NCI-H146 treated with DMSO at 0.1 percent for 48 hours (cell line): ENCODE results near the gene KATNB1.
"Not testable (repeated sequence)": the region's sequence is repeated elsewhere in the genome, so short reads cannot be mapped to it uniquely, and the experiment has no call there.

Experiments
- DNase-seq: peaks from one replicate; lab custom pipeline; 2025; ENCODE audit not compliant: unreplicated experiment; lab: John Stamatoyannopoulos, UW

KATNB1 gene

GRCh38 chr16:57742543-57742942 lies 7.0 kb downstream of the KATNB1 start:
- DNase-seq: peak; percentile 10

DNA sequence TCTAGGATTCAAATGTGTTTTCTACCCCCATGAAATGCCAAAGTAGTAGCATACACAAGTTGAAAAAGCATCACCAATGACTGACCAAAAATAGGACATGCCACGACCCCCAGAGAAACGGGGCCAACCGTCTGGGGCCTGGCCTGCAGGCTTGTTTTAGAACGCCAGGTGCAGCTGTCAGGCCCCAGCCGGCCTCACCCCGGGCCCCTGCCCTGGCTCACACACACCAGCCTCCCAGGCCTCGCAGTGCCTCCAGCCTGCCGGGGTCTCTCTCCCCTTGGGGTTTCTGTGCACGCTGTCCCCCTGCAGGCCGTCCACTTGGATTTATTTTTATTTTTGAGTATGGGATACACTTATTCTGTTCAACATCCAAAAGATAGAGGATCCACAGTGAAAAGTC lies 7.9 kb downstream of the KATNB1 start:
- DNase-seq: no peak

DNA sequence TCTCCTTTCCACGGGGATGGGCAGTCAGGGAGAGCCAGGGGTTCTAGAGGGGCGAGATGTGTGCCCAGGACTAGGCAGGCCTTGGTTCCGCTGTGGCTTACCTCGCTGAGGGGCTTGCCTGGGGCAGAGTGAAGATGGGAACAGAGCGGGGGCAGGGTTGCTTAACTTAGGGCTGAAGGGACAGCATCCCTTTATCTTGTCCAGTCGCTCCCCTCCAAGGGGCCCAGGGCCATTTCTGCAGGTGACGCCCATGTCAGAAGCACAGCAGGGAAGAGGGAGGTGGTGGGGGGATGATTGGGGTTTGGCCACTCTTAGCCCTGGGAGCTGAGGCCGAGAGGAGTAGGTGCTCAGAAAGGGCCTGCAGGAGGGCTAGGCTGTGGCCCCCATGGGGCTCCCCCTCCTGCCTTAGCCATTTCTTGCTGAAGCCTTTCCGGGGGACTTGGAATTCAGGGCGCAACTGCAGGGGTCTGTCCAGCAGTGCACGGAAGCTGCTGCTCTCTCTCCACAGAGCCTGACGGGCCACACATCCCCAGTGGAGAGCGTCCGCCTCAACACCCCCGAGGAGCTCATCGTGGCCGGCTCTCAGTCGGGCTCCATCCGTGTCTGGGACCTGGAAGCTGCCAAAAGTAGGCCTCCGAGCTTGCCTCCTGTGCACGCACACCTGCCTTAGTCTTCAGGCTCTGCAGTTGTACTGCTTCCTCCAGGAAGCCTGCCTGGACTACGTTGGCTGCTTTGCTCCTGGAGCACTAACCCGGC lies 8.5 kb downstream of the KATNB1 start:
- DNase-seq: no peak

- no peak for DNase-seq
These were observed 9.0 kb downstream of the KATNB1 start for GRCh38 chr16:57744642-57744903.

DNA sequence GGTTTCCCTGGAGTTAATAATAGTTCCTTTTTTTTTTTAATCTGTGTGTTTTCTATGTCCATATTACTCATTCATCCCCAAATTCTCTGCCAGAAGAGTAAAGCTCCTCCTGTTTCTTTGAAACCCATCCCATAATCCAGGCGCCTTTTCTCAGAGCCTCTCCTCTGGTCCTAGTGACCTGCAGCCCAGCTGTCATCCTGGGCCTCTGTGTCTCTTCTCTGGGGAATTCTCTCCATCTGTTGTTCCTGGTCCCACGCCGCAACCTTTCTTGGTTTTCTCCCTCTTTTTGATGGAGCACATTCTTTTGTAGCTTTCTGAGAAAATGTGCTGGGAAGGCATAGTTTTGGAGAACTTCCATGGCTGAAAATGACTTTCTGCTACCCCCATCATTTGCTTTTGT lies 10.2 kb downstream of the KATNB1 start:
- no peak for DNase-seq

- DNase-seq: not testable (repeated sequence)
These were observed 10.7 kb downstream of the KATNB1 start for GRCh38 chr16:57746316-57746715.

DNA sequence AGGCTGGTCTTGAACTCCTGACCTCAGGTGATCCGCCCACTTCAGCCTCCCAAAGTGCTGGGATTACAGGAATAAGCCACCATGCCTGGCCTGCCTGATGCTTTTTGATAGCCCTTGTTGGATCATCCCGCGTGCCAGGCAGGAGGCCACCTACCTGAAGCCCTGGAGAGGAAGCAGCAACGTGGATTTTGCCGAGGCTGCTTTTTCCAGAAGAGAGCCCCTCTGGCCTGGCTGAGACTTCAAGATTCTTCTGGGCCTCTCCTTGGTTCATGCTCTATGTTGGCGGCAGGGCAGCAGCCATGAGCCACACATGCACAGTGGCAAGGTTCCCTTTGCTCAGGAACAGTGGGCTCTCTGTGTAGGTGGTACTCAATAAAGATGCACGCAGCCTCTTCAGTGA lies 11.5 kb downstream of the KATNB1 start:
- no peak for DNase-seq

DNA sequence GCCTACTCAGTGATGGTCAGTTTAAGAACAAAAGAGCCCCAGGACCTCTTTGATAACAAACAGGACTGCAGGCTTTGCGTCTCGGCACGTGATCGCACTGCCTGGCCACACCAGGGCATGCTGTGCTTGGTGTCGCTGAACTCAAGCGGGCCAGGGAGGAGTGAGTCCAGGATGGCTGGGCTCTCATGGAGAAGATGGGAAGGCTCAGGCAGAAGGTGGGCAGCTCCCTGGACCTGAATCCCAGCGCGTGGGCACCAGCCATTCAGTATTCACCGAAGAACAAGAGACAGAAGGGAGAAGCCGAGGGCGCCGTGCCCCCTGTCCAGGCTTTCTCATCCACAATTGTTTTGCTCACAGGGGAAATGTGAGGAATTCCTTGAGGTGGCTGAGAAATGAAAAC lies 11.9 kb downstream of the KATNB1 start:
- DNase-seq: no peak

DNA sequence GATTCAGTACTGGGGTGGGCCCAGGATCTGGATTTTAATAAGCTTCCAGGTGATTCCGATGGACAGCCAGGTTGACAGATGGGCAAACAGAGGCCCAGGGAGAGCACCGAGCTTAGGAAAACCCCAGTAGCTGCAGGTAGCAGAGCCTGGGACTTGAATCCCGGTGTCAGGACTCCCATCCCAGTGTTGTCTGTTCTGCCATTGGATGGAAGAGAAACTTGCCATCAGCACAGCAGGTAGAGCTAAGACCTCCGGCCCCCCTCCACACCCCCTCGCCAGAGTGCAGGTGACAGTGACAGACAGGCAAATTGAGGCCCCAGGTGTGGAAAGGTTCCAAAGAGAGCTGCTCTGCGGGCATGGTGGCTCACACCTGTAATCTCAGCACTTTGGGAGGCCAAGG lies 12.4 kb downstream of the KATNB1 start:
- no peak for DNase-seq

- DNase-seq: no peak
These were observed 13.0 kb downstream of the KATNB1 start for GRCh38 chr16:57748596-57748995.

- DNase-seq: no peak
These were observed 13.6 kb downstream of the KATNB1 start for GRCh38 chr16:57749101-57749692.

- no peak for DNase-seq
These were observed 14.4 kb downstream of the KATNB1 start for GRCh38 chr16:57749856-57750452.

- no peak for DNase-seq
These were observed 15.4 kb downstream of the KATNB1 start for GRCh38 chr16:57750796-57751538.

- DNase-seq: no peak
These were observed 16.1 kb downstream of the KATNB1 start for GRCh38 chr16:57751539-57752202.

GRCh38 chr16:57752203-57752580 lies 16.6 kb downstream of the KATNB1 start:
- DNase-seq: no peak

GRCh38 chr16:57752581-57753447 lies 17.2 kb downstream of the KATNB1 start:
- no peak for DNase-seq

DNA sequence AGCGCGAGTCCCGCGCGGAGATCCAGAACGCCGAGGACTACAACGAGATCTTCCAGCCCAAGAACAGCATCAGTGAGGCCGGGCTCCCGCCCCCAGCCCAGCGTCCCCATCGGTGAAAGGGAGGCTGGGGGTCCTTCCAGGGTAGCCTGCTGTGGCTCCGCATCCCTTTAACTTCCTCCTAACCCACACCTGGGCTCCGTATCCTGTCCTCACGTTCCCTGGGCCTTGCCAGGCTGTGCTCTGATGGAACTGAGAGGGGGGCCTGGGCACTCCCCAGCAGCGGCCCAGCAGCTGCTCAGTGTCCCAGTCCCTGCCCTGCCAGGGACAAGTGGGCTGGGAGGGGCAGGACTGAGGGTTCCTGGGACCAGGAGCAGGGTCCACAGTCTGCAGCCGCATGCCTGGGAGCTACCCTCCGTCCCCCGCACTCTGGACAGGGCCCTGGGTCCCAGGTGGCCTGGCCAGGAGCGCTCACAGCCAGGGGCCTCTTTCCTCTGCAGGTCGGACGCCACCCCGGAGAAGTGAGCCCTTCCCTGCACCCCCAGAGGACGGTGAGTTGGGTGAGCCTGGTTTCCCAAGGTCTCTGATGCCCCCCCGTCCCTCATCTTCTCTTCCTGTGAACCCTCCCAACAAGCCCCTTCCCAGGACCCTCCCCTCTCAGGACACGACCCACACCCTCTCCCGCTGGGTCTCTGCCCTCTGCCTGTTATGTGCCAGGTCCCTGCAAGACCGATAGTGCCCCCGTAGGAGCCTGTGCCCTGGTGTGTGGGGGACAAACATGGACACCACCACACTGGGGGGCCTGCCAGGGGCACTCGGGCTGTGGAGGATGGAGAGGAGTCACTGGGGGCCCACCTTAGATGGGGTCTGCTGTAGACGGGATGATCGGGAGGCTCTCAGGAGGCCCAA lies 18.1 kb downstream of the KATNB1 start:
- DNase-seq: no peak

GRCh38 chr16:57754354-57755060 lies 18.9 kb downstream of the KATNB1 start:
- no peak for DNase-seq
